H9 (cell line): ENCODE measurements around the gene BRWD1. TPM values are rescaled to one million over a fixed set of nuclear protein-coding genes. Genes with fewer than 3 reads are reported as not detected.

Experiments used
- DNase-seq: peaks from one replicate; pipeline ENCODE4 v3.0.0-alpha.2; 2017
- H2AFZ ChIP-seq: one replicate; pipeline ENCODE4 v1.6.1; 2013; ENCODE audit warnings: mild to moderate bottlenecking, low read length, control low read depth, moderate library complexity
- H2AK5ac ChIP-seq: 2 replicates; pipeline ENCODE4 v1.6.1; 2013; ENCODE audit warnings: low read length, control low read depth, mixed read lengths; ENCODE audit not compliant: insufficient read length
- H2BK120ac ChIP-seq: one replicate; pipeline ENCODE4 v1.6.1; 2013; ENCODE audit warnings: low read depth, mild to moderate bottlenecking, low read length, control low read depth, inconsistent platforms; ENCODE audit not compliant: poor library complexity, severe bottlenecking
- H2BK12ac ChIP-seq: 2 replicates; pipeline ENCODE4 v1.6.1; 2013; ENCODE audit warnings: low read length, control low read depth, mixed read lengths, low read depth; ENCODE audit not compliant: insufficient read length
- H2BK15ac ChIP-seq: 2 replicates; pipeline ENCODE4 v1.6.1; 2013; ENCODE audit warnings: low read depth, low read length, control low read depth
- H2BK20ac ChIP-seq: one replicate; pipeline ENCODE4 v1.6.1; 2013; ENCODE audit warnings: low read depth, mild to moderate bottlenecking, low read length, control low read depth, inconsistent platforms; ENCODE audit not compliant: poor library complexity, severe bottlenecking
- H2BK5ac ChIP-seq: 2 replicates; pipeline ENCODE4 v1.6.1; 2013; ENCODE audit warnings: low read length, control low read depth, mixed read lengths; ENCODE audit not compliant: insufficient read length
- H3K14ac ChIP-seq: 2 replicates; pipeline ENCODE4 v1.6.1; 2013; ENCODE audit warnings: low read length, control low read depth; ENCODE audit not compliant: insufficient read depth
- H3K18ac ChIP-seq: 2 replicates; pipeline ENCODE4 v1.6.1; 2013; ENCODE audit warnings: low read depth, mild to moderate bottlenecking, mixed read lengths, low read length, control low read depth; ENCODE audit not compliant: insufficient read length
- H3K23ac ChIP-seq: 2 replicates; pipeline ENCODE4 v1.6.1; 2013; ENCODE audit warnings: low read length, control low read depth, mixed read lengths, low read depth; ENCODE audit not compliant: insufficient read length
- H3K23me2 ChIP-seq: 2 replicates; pipeline ENCODE4 v1.6.1; 2013; ENCODE audit warnings: low read depth, mild to moderate bottlenecking, mixed read lengths, low read length, control low read depth; ENCODE audit not compliant: insufficient read length, poor library complexity, severe bottlenecking
- H3K27ac ChIP-seq: 2 replicates; pipeline ENCODE4 v1.5.1; 2013; ENCODE audit warnings: low read length, control low read depth, mixed read lengths, low read depth; ENCODE audit not compliant: insufficient read length
- H3K27me3 ChIP-seq: 2 replicates; pipeline ENCODE4 v1.6.1; 2013; ENCODE audit warnings: low read length, control low read depth, inconsistent platforms; ENCODE audit not compliant: insufficient read depth
- H3K4ac ChIP-seq: 2 replicates; pipeline ENCODE4 v1.6.1; 2013; ENCODE audit warnings: low read depth, mild to moderate bottlenecking, control low read depth, inconsistent platforms, low read length, moderate library complexity
- H3K4me1 ChIP-seq: 2 replicates; pipeline ENCODE4 v1.6.1; 2013; ENCODE audit warnings: low read length, control low read depth, inconsistent platforms; ENCODE audit not compliant: insufficient read depth
- H3K4me2 ChIP-seq: 2 replicates; pipeline ENCODE4 v1.6.1; 2013; ENCODE audit warnings: low read length, control low read depth, mixed read lengths; ENCODE audit not compliant: insufficient read length, insufficient read depth
- H3K56ac ChIP-seq: 2 replicates; pipeline ENCODE4 v1.6.1; 2013; ENCODE audit warnings: low read depth, mild to moderate bottlenecking, mixed read lengths, low read length, control low read depth; ENCODE audit not compliant: insufficient read length
- H3K79me1 ChIP-seq: 2 replicates; pipeline ENCODE4 v1.6.1; 2013; ENCODE audit warnings: low read depth, mild to moderate bottlenecking, moderate library complexity, low read length, control low read depth, inconsistent platforms; ENCODE audit not compliant: insufficient read depth, poor library complexity, severe bottlenecking
- H3K79me2 ChIP-seq: 2 replicates; pipeline ENCODE4 v1.6.1; 2013; ENCODE audit warnings: low read length, control low read depth, inconsistent platforms; ENCODE audit not compliant: insufficient read depth
- H3K9ac ChIP-seq: 2 replicates; pipeline ENCODE4 v1.6.1; 2013; ENCODE audit warnings: low read length, control low read depth, mixed read lengths; ENCODE audit not compliant: insufficient read length; ENCODE audit errors: extremely low read depth
- H3K9me3 ChIP-seq: one replicate; pipeline ENCODE4 v1.6.1; 2013; ENCODE audit warnings: low read depth, low read length, inconsistent platforms; ENCODE audit not compliant: control insufficient read depth
- H3T11ph ChIP-seq: one replicate; pipeline ENCODE4 v1.6.1; 2013; ENCODE audit warnings: mild to moderate bottlenecking, low read length, control low read depth, inconsistent platforms
- H4K20me1 ChIP-seq: one replicate; pipeline ENCODE4 v1.6.1; 2013; ENCODE audit not compliant: control insufficient read depth, insufficient read length, insufficient read depth
- H4K5ac ChIP-seq: 2 replicates; pipeline ENCODE4 v1.6.1; 2013; ENCODE audit warnings: low read depth, mild to moderate bottlenecking, mixed read lengths, low read length, control low read depth; ENCODE audit not compliant: insufficient read length
- H4K8ac ChIP-seq: replicated peaks from 2 replicates; pipeline ENCODE4 v1.6.1; 2013; ENCODE audit warnings: low read length, control low read depth, mixed read lengths, low read depth; ENCODE audit not compliant: insufficient read length
- H4K91ac ChIP-seq: 2 replicates; pipeline ENCODE4 v1.6.1; 2013; ENCODE audit warnings: low read depth, mild to moderate bottlenecking, moderate library complexity, mixed read lengths, low read length, control low read depth; ENCODE audit not compliant: insufficient read length
- H3K27ac Mint-ChIP-seq, 3 experiments: 2 replicates in 2 of 3; 3 replicates in 1 of 3; pipeline ENCODE4 v1.8.0; 2020 to 2021; ENCODE audit warnings: mixed read lengths in 3 of 3, mild to moderate bottlenecking in 1 of 3, moderate library complexity in 1 of 3
- H3K27me3 Mint-ChIP-seq: 2 replicates; pipeline ENCODE4 v1.8.0; 2021; ENCODE audit warnings: low read depth, mild to moderate bottlenecking, moderate library complexity, mixed read lengths
- H3K36me3 Mint-ChIP-seq, 3 experiments: 2 replicates in 2 of 3; 3 replicates in 1 of 3; pipeline ENCODE4 v1.8.0; 2020 to 2021; ENCODE audit warnings: low read depth in 3 of 3, mixed read lengths in 3 of 3; ENCODE audit not compliant: insufficient read depth in 1 of 3
- H3K4me1 Mint-ChIP-seq, 2 experiments: 2 replicates each; pipeline ENCODE4 v1.8.0; 2020; ENCODE audit warnings: mixed read lengths in 2 of 2
- H3K4me3 Mint-ChIP-seq, 2 experiments: 2 replicates in 1 of 2; 3 replicates in 1 of 2; pipeline ENCODE4 v1.8.0; 2020 to 2021; ENCODE audit warnings: mild to moderate bottlenecking in 2 of 2, mixed read lengths in 2 of 2, moderate library complexity in 1 of 2
- H3K9me3 Mint-ChIP-seq, 2 experiments: 2 replicates in 1 of 2; 3 replicates in 1 of 2; pipeline ENCODE4 v1.8.0; 2020; ENCODE audit warnings: mild to moderate bottlenecking in 2 of 2, mixed read lengths in 2 of 2, moderate library complexity in 1 of 2
- WGBS: extraction: QIAGEN DNeasy Blood & Tissue Kit; methylation state at CpG from one replicate; pipeline ENCODE4 v1.1.7; 2013; ENCODE audit warnings: missing lambda C conversion rate, low lambda C conversion rate, mixed read lengths; ENCODE audit not compliant: insufficient read length; ENCODE audit errors: extremely low coverage; 5-methylcytosine and 5-hydroxymethylcytosine counted together
- total RNA-seq: library from RNA; stranded (reverse); gene quantifications from 2 replicates; pipeline ENCODE4 v1.2.1, GENCODE V29; 2021
- TF ChIP-seq, protein P1 (sequence below): fragments of 200-600 bp; sonication (generic); conservative IDR thresholded peaks from 3 replicates; pipeline ENCODE4 v1.8.0; 2021; ENCODE audit warnings: antibody characterized with exemption, mild to moderate bottlenecking

BRWD1 gene
- total RNA-seq, 1 experiment from 2014 or later = 48.4 TPM

DNA sequence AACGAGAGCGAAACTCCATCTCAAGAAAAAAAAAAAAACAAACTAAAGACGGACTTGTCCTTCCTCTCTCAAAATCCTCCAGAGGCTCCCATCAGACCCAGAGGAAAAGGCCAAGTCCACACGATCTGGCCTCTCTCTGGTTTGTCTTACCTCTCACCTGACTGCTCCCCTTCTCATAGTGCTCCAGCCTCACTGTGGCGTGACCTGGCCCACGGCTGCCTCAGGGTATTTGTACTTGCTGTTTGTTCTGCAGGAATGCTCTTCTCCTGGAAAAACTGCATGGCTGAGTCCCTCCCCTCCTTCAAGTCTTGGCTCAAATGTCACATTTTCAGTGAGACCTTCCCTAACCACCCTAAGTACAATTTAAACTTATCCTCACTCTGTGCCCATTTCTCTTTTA, 8.0 kb upstream of the BRWD1 start:
- H3K79me2 ChIP-seq = no peaks in the 10 kb centered on the region
- no peaks in the 10 kb centered on the region for H3K36me3 Mint-ChIP-seq
- H3K4me1 Mint-ChIP-seq = peaks cover 2% of the 10 kb centered on the region in 2 experiments; a peak in 3 of 4 replicates
- no peak for DNase-seq
- H3K27me3 Mint-ChIP-seq = peaks cover 2% of the 10 kb centered on the region; the same call in 1 of the 2 replicates
- no peaks in the 10 kb centered on the region for H3K27me3 ChIP-seq
- no peak overlapping the region for H4K5ac ChIP-seq
- H3K4me2 ChIP-seq = no peak overlapping the region
- no peak overlapping the region for H2BK5ac ChIP-seq
- H3K23me2 ChIP-seq = no peaks in the 10 kb centered on the region
- H3K14ac ChIP-seq = no peak overlapping the region
- no peak overlapping the region for H2BK15ac ChIP-seq
- H3K9ac ChIP-seq = no peak overlapping the region
- H3K56ac ChIP-seq = no peak overlapping the region
- no peak overlapping the region for H3K27ac ChIP-seq
- H3K23ac ChIP-seq = no peak overlapping the region
- H4K8ac ChIP-seq = no peak overlapping the region
- H2BK120ac ChIP-seq = no peak overlapping the region
- H2AK5ac ChIP-seq = no peak overlapping the region
- H3K27ac Mint-ChIP-seq = no peak overlapping the region
- no peaks in the 10 kb centered on the region for H3K79me1 ChIP-seq
- H2AFZ ChIP-seq = no peak overlapping the region
- H3K18ac ChIP-seq = no peak overlapping the region
- H2BK20ac ChIP-seq = no peak overlapping the region
- H3K4ac ChIP-seq = no peak overlapping the region
- H3K9me3 Mint-ChIP-seq = peaks cover 2% of the 10 kb centered on the region in 2 experiments; a peak in 1 of 5 replicates
- H3K4me1 ChIP-seq = no peaks in the 10 kb centered on the region
- H3K4me3 Mint-ChIP-seq = no peak overlapping the region
- whole genome bisulfite sequencing = no CpG with 5 or more reads among the region's 6 CpGs
- no peak overlapping the region for H3T11ph ChIP-seq
- TF ChIP-seq, protein P1, sequence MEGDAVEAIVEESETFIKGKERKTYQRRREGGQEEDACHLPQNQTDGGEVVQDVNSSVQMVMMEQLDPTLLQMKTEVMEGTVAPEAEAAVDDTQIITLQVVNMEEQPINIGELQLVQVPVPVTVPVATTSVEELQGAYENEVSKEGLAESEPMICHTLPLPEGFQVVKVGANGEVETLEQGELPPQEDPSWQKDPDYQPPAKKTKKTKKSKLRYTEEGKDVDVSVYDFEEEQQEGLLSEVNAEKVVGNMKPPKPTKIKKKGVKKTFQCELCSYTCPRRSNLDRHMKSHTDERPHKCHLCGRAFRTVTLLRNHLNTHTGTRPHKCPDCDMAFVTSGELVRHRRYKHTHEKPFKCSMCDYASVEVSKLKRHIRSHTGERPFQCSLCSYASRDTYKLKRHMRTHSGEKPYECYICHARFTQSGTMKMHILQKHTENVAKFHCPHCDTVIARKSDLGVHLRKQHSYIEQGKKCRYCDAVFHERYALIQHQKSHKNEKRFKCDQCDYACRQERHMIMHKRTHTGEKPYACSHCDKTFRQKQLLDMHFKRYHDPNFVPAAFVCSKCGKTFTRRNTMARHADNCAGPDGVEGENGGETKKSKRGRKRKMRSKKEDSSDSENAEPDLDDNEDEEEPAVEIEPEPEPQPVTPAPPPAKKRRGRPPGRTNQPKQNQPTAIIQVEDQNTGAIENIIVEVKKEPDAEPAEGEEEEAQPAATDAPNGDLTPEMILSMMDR = no peak
- no peaks in the 10 kb centered on the region for H3K9me3 ChIP-seq
- H4K91ac ChIP-seq = no peak overlapping the region
- no peak overlapping the region for H2BK12ac ChIP-seq
- H4K20me1 ChIP-seq = no peaks in the 10 kb centered on the region
